COR-L47 (cell line): ENCODE measurements around the gene LACTBL1.
"Not testable (repeated sequence)": the region's sequence is repeated elsewhere in the genome, so short reads cannot be mapped to it uniquely, and the experiment has no call there.

Source experiments
- DNase-seq: peaks from one replicate; lab custom pipeline; 2025; lab: John Stamatoyannopoulos, UW

The LACTBL1 gene, protein sequence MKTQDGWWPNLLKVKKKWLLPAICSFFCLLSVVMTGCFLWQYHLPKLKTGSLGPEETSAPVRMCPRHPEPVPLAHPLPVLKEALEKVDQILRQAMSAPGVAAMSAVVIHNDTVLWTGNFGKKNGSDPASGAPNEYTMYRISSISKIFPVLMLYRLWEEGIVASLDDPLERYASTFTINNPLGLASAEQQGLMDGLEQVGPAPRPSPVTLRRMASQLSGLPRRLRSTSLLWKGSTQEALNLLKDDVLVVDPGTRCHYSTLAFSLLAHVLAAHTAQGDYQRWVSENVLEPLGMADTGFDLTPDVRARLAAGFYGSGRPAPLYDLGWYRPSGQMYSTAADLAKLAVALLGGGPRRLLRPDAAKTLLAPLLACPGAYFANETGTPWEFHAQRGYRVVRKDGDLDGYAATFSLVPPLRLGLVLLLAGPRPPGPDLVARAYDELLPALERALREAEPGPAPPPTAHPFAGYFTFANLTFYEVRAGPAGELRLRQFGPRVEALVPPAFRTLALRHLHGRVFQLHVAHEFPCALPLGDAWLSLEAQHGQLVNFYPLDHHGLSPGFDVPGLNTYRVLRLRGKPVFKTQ

DNA sequence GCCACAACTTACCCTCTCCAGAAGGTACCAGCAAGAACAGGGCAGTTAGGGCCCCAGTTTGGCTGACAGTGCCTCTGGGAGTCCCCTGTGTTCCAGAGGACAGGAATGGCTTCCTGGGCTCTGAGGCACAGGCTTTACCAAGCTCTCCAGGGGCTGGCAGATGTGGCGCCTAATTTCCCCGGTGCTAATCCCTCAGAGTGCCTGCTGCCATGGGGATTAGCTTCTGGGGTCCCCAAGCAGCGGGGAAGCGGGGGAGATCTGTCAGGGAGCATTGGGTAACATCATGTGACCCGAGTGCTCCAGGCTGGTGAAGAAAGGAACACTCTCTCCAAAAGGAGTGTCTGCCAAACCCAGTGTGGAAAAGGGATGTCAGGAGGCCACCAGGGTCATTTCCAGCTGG, at the start of gene LACTBL1:
Gene LACTBL1 (minus strand): TSS at position 107 of the 400 bp plus-strand sequence. CDS start 550 bp downstream, outside the sequence.
- DNase-seq = no peak

DNA sequence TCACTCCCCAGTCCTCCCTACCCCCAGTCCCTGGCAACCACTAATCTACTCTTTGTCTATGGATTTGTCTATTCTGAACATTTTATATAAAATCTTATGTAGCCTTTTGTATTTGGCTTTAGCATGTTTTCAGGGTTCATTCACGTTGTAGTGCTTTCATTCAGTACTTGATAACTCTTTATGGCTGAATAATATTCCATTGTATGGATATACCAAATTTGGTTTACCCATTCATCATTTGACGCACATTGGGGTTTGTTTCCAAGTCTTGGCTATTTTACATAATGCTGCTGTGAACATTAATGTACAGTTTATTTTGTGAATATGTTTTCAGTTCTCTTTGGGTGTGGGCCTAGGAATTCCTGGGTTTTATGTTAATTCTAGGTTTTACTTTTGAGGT, 49.2 kb upstream of the LACTBL1 start:
- no peak for DNase-seq

DNA sequence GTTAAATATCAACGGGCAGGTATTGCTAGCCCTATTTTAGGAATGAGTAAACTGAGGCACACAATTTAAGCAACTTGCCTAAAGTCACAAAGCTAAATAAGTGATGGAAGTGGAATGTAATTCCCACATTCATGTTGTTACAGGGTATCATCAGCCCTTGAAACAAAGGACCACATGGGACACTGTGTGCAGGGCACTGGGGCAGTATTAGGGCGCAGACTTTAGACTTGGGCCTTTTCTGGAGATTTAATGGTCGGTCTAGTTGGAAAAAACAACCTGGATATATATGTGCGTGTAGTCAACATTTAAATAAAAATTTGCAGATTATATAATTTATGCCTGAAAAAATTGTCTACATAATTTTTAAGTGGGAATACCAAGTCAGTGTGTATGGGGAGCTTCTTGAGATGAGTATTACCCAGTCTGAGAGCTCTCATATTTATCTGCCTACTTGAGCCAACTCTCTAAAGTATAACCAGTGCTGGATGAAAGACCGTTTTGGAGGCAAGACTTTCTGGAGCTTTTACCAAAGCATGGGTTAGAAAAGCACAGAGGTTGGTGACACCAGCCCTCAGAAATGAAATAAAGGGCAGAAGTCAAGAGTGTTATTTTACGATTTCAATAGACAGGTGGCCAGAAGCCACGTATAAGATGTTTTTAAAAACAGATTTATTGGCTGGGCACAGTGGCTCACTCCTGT, 48.2 kb upstream of the LACTBL1 start:
- no peak for DNase-seq

DNA sequence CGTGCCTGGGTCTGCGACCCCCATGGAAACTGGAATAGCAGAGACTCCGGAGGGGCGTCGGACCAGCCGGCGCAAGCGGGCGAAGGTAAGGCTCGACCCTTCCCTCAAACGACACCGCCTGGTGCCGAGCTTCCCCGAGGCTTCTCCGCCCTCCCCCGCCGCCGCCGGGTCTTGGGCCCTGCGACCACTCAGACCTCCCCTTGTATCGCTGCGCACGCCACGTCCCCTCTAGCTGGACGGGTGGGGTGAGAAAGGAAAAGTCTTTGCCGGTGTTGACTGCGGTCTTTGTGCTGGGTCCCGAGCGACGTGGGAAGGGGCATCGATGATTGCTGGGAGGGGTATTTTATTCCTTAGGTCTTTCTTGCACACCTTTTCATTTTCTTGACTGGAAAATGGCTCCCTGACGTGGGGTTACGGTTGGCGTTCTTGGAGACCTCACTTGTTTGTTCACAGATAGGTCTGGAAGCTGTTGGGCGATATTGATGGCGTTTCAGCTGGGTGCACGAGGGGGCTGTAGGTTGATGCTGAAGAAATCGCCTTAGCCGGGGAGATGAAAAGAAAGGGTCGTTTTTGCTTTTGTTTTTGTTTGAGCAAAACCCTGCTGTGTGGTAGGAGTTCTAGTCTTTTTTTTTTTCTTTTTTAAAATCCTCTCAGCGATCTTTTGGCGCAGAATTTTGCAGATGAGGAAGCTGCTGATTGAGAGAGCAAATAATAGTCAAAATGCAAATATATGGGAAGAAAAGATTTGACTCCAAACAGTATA, 47.4 kb upstream of the LACTBL1 start:
- peak; percentile 28 for DNase-seq

DNA sequence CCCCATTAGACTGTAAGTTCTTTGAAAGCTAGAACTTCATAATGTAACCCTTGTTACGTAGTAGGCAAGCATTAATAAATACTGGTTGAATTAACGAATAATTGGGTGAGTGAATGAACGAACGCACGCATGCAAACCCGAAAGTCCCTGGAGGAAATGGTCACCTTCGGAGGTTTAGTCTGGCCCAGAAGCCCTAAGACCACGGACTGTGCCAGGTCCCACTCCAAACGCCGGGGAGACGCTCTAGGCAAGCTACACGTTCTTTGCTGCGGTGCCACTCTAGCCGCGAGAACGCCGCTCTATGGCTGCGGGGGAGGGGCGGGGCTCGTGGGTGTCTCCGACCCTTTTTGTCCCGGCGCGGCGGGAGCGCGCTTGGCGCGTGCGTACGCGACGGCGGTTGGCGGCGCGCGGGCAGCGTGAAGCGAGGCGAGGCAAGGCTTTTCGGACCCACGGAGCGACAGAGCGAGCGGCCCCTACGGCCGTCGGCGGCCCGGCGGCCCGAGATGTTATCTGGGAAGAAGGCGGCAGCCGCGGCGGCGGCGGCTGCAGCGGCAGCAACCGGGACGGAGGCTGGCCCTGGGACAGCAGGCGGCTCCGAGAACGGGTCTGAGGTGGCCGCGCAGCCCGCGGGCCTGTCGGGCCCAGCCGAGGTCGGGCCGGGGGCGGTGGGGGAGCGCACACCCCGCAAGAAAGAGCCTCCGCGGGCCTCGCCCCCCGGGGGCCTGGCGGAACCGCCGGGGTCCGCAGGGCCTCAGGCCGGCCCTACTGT, 46.6 kb upstream of the LACTBL1 start, which contains the start of gene KDM1A:
Gene KDM1A (plus strand): TSS at position 375 of the 769 bp plus-strand sequence. CDS start 129 bp downstream, at position 504.
- DNase-seq = peak; percentile 99

DNA sequence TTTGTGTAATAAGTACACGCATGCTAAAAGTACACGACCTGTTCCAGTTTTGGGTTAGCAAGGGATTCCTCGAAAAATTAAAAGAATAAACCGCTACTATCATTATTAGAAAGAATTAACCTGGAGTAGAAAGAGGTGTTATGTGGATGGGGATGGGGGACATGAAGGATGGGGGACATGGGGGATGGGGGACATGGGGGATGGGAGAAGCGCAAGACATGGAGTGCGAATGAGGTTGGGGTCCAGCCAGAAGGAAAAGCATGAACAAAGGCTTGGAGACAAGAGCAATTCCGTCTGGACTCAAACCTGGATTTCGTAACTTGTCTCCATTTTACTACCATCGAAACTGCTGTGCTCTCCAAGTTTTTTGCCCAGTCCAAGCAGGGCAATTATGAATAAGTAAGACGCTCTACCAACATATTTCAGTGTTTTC, 46.0 kb upstream of the LACTBL1 start:
- DNase-seq = no peak

DNA sequence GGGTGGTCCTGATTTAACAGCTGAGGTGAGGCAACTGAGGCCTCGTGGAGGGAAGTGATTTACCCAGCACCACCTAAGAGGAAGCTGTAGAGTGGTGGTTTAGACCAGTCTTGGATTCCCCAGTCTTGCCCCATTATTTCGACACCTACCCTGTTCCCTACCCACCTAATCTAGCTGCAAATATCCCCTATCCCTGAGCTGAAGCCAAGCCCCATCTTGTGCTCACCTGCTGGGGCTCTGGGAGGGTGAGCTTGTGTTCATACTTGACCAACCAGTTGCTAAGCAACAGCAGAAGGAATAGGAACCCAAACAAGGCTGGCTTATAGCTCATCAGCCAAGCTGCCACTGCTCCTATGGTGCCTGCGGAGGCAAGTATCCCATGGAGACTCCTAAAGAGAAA, 41.0 kb upstream of the LACTBL1 start:
- DNase-seq = peak; percentile 93

DNA sequence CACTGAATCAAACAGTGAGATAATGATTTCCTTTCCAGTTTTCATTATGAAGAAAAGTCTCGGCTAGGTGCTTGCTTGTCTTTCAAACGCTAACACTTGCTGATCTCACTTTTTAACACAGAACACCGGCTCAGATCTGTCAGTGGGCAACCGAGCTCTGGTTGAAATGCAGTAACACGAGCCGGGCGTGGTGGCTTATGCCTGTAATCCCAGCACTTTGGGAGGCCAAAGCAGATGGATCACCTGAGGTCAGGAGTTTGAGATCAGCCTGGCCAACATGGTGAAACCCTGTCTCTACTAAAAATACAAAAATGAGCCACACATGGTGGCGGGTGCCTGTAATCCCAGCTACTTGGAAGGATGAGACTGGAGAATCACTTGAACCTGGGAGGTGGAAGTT, 37.4 kb upstream of the LACTBL1 start:
- not testable (repeated sequence) for DNase-seq

DNA sequence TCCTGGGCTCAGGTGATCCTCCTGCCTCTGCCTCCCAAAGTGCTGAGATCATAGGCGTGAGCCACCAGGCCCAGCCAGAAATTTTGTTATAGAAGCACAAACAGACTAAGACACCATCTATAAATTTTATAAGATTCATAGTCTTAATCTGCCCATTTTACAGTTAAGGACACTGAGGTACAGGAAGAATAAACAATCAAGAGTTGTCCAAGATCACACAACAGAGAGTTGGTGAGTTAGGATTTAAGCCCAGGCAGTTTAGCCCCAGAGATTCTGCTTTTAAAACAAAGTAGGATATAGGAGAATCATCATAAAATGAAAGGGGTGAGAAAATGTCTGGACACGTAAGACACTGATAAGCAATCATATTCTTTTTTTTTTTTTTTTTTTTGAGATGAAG, 36.2 kb upstream of the LACTBL1 start:
- DNase-seq = no peak

DNA sequence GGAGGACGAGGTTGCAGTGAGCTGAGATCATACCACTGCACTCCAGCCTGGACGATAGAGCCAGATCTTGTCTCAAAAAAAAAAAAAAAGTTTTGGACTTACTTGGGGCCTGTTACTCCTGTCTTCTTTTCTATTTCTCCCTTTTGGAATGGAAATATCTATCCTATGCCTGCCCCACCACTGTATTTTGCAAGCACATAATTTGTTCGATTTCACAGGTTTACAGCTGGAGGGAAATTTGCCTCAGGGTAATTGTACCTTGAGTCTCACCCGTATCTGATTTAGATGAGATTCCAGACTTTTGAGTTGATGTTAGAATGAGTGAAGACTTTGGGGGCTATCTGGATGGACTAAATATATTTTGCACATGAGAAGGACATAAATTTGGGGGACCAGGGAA, 34.4 kb upstream of the LACTBL1 start:
- DNase-seq = no peak

DNA sequence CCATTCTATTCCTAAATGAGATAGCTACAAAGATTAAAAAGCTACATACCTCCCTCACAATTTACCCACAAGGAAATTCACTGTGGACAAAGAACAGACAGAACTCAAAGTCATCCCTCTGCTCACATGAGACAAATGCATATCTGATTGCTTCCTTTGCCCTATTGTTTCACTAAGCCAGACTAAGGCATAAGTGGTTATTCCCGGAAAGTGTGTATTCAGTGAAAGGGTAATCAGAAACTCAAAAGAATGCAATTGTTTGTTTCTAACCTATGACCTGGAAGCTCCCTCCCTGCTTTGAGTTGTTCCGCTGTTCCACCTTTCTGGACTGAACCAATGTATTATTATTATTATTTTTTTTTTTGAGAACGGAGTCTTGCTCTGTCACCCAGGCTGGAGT, 32.1 kb upstream of the LACTBL1 start:
- not testable (repeated sequence) for DNase-seq

DNA sequence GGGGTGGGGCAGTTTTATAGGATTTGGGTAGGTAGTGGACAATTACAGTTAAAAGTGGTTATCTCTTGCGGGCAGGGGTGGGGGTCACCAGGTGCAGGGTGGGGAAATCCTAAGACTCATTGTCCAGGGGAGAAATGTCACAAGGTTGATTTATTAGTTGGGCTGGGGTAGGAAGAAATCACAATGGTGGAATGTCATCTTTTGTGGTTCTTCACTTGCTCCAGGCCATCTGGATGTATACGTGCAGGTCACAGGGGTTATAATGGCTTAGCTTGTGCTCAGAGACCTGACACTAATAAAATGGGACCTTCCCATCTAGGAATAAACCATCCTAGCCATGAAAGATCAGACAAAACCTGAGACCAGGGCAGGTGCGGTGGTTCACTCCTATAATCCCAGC, 31.4 kb upstream of the LACTBL1 start:
- no peak for DNase-seq

DNA sequence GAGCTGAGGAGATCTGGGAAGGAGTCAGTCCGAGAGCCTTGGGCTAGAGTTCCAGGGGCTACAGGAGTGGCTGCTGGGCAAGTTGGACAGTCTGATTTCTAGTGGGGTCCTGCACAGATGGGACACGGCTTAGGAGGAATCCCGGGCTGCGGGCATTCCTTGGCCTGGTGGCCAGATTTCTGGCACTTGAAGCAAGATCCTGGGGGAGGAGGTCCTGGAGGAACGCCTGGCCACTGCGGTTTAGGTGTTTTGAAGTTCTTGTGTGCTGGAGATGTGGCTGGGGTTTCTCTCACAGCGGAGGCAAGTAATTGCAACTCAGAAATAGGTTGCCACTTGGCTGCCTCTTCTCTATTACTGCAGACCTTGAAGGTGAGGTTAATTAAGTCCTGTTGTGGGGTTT, 29.6 kb upstream of the LACTBL1 start:
- DNase-seq = not testable (repeated sequence)

DNA sequence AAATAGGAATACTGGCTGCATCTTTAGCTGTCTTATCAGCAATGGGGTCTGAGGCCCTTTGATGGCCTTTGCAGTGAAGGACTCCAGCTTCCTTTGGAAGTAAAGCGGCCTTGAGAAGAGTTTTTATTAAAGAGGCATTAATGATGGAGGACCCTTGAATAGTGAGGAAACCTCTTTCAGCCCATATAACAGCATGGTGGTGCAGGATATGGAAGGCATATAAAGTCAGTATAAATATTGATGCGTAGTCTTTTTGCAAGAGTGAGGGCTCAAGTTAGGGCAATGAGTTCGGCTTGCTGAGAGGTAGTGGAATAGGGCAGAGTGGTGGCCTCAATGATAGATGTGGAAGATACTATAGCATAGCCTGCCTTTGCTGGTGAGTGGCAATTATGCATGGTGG, 27.5 kb upstream of the LACTBL1 start:
- DNase-seq = not testable (repeated sequence)

DNA sequence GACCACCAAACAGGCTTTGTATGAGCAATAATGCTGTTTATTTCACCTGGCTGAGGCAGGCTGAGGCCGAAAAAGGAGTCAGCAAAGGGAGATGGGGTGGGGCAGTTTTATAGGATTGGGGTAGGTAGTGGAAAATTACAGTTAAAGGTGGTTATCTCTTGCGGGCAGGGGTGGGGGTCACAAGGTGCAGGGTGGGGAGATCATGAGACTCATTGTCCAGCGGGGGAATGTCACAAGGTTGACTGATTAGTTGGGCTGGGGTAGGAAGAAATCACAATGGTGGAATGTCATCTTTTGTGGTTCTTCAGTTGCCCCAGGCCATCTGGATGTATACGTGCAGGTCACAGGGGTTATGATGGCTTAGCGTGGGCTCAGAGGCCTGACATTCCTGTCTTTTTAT, 24.9 kb upstream of the LACTBL1 start:
- DNase-seq = not testable (repeated sequence)

DNA sequence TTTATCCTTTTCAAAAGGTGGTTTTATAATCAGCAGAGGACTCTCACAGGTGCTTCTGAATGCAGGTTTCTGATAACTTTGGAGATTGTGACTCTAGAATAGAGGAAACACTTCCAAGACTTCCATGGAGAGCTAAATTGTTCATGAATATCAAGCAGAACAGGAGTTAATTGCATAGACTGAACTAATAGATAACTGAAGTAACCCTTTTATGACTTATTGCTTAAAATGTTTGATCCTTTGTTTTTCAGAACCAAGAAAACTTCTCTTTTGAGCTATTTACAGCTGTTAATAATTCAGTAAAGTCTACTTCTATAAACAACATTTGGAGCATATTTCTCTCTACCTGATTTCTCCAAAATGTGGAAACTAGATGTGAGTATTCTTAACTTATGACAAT, 23.1 kb upstream of the LACTBL1 start:
- no peak for DNase-seq

DNA sequence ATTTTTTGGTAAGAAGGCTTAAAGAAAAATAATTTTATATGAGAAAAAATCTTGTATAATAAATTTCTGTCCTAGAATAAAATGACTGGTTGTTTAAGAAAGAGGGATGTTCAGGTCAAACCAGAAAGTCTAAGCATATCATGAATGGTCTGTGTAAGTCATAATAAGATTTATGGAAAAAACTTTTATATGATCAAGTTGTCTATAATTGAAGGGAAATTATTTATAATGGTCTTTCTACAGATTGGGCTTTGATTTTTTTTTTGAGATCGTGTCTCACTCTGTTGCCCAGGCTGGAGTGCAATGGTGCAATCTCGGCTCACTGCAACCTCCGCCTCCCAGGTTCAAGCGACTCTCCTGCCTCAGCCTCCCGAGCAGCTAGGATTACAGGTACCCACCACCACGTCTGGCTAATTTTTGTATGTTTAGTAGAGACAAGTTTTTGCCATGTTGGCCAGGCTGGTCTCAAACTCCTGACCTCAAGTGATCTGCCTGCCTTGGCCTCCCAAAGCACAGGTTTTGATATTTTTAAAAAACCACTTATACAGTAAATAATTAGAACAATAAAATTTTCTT, 20.6 kb upstream of the LACTBL1 start:
- not testable (repeated sequence) for DNase-seq

DNA sequence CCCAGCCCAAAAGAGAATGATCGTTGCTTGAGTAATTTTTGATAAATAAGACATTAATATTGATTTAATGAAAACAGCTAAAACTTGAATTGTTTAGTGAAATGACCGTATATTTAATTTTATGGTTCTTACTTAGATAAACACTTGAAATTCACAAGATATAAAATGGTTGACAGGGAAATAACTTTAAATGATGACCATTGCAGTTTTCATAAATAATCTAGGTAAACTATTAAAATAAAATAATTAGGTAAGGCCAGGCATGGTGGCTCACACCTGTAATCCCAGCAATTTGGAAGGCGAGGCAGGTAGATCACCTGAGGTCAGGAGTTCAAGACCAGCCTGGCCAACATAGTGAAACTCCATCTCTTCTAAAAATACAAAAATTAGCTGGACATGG, 19.7 kb upstream of the LACTBL1 start:
- not testable (repeated sequence) for DNase-seq

DNA sequence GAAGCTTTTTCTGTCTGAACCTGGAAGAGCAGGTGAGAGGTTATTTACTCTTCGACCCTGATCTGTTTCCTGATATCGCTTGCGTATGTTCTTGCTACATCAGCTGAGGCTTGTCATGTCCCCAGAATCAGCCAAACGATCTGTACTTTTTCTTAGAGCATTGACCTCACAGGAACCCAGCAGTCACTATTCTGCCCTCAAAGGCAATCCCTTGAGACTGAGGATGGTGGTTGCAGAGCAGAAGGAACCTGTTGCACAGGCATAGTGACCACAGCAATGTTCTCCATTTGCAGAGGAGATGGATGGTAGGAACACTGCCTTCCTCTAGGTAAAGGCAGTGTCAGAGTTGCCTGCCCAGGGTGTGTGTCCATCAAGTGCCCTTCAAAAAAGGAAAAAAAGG, 11.3 kb upstream of the LACTBL1 start:
- no peak for DNase-seq

DNA sequence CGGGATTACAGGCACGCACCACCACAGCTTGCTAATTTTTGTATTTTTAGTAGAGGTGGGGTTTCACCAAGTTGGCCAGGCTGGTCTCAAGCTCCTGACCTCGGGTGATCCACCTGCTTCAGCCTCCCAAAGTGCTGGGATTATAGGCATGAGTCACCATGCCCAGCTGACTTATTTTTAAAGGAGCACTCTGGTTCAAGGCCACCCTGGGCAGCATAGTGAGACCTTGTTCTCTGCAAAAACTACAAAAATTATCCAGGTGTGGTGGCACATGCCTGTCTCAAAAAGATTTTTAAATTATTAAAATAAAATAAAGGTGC, 7.8 kb upstream of the LACTBL1 start:
- not testable (repeated sequence) for DNase-seq

DNA sequence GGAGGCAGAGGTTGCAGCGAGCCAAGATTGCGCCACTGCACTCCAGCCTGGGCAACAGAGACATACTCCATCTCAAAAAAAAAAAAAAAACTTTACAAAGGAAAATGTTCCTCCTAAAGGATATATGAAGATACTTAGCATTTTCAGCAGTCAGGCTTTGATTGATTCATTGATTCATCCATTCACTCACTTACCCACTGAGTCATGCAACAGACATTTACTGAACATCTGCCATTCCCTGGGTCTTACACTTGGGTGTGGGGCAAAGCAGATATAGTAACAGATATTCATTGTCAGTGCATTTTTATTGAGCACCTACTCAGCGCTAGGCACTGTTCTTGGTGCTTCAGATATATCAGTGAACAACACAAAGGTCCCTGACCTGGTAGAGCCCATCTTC, 5.6 kb upstream of the LACTBL1 start:
- no peak for DNase-seq
